GM10266 (cell line): ENCODE data around the gene OGT.
"Not testable (repeated sequence)": the region's sequence is repeated elsewhere in the genome, so short reads cannot be mapped to it uniquely, and the experiment has no call there.

Source experiments
- DNase-seq: peaks from one replicate; pipeline ENCODE4 v3.0.0; 2012; ENCODE audit errors: extremely low spot score
- CTCF ChIP-seq: IDR thresholded peaks from 2 replicates; pipeline ENCODE4 v1.5.1; 2012; ENCODE audit warnings: mild to moderate bottlenecking, low read depth; ENCODE audit not compliant: control insufficient read depth, insufficient read depth; ENCODE audit errors: missing control alignments

The OGT gene

DNA sequence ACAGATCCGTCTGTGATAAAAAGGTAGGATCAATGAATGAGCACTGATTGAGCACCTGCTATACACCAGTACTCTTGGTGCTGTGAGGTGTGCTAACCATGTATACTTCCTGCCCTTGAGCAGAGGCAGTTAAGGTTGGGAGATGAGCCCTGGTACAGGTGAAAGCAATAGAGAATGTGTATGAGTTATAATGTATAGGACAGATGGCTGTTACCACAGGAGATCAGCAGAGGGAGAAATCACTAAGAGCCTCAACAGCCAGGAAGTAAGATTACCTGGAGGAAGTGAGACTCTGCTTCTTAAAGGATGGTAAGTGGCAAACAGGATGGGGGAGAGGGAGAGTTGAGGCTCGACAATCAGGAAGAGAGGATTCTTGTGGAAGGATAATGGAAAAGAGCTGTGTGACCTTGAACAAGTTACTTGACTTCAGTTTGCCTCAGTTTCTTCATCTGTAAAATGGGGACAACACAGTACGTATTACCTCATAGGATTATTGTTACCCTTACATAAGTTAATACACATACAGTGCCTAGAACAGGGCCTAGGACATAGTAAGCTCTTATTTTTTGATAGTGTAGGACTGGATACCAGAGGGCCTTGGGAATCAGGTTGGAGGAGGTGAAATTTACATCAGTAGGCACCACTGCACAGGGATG lies 76.3 kb downstream of the OGT start:
- TF ChIP-seq CTCF, result no peak

GRCh38 chrX:71611736-71612135 lies 78.8 kb downstream of the OGT start:
- not testable (repeated sequence) for DNase-seq

More for the DNA sequence above, 76.3 kb downstream of the OGT start:
- no peak for DNase-seq

- TF ChIP-seq CTCF, result no peak
- no peak for DNase-seq
These were observed 79.4 kb downstream of the OGT start for GRCh38 chrX:71612256-71612655.

GRCh38 chrX:71615056-71615455 lies 82.2 kb downstream of the OGT start:
- no peak for DNase-seq
- TF ChIP-seq CTCF, result no peak

- no peak for TF ChIP-seq CTCF
- DNase-seq, result no peak
These were observed 83.0 kb downstream of the OGT start for GRCh38 chrX:71615954-71616353.

- TF ChIP-seq CTCF, result no peak
- no peak for DNase-seq
These were observed 84.0 kb downstream of the OGT start for GRCh38 chrX:71616672-71617529.

DNA sequence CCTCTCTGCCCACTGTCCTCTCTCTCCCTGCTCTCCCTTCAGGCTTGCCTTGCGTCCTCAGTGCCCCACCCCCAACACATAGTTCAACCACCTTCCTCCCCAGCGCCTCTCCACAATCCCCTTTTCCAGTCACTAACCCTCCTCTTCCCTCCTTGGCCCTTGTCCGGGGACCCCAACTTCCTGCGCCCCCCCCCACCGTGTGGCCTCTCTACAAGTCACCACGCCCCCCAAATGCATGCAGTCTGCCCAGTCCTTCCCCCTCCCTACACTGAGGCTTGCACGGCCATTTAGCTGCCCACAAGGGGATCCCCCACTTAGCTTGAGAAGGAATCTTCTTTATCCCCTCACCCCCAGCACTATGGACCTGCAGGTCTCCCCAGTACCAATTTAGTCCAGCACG lies 84.8 kb downstream of the OGT start:
- DNase-seq, result no peak
- TF ChIP-seq CTCF, result no peak
